Ishikawa (cell line): ENCODE measurements around the gene SCTR.

ENCODE experiments used
- CEBPB ChIP-seq: IDR thresholded peaks from 2 replicates; pipeline ENCODE4 v1.6.1; 2012
- CREB1 ChIP-seq: IDR thresholded peaks from 2 replicates; pipeline ENCODE4 v1.6.1; 2012; ENCODE audit warnings: low read depth
- EGR1 ChIP-seq: IDR thresholded peaks from 2 replicates; pipeline ENCODE4 v1.6.1; 2012
- EP300 ChIP-seq: IDR thresholded peaks from 2 replicates; pipeline ENCODE4 v1.6.1; 2012; ENCODE audit warnings: borderline replicate concordance
- FOXM1 ChIP-seq: IDR thresholded peaks from 2 replicates; pipeline ENCODE4 v1.6.1; 2012; ENCODE audit warnings: low read depth, borderline replicate concordance
- MAX ChIP-seq: IDR thresholded peaks from 2 replicates; pipeline ENCODE4 v1.6.1; 2012
- NFIC ChIP-seq: IDR thresholded peaks from 2 replicates; pipeline ENCODE4 v1.6.1; 2012
- RAD21 ChIP-seq: IDR thresholded peaks from 2 replicates; pipeline ENCODE4 v1.6.1; 2012; ENCODE audit warnings: low read depth
- TAF1 ChIP-seq: IDR thresholded peaks from 2 replicates; pipeline ENCODE4 v1.6.1; 2012; ENCODE audit warnings: low read depth, mild to moderate bottlenecking
- TCF12 ChIP-seq: IDR thresholded peaks from 2 replicates; pipeline ENCODE4 v1.6.1; 2012; ENCODE audit warnings: low read depth
- TEAD4 ChIP-seq: IDR thresholded peaks from 2 replicates; pipeline ENCODE4 v1.6.1; 2012
- YY1 ChIP-seq: IDR thresholded peaks from 2 replicates; pipeline ENCODE4 v1.6.1; 2012; ENCODE audit warnings: low read depth
- ZBTB7A ChIP-seq: IDR thresholded peaks from 2 replicates; pipeline ENCODE4 v1.6.1; 2012; ENCODE audit warnings: low read depth
- TF ChIP-seq, protein P1 (sequence below): IDR thresholded peaks from 2 replicates; pipeline ENCODE4 v1.6.1; 2012; ENCODE audit warnings: low read depth, mild to moderate bottlenecking
- TF ChIP-seq, protein P2 (sequence below): IDR thresholded peaks from 2 replicates; pipeline ENCODE4 v1.6.1; 2012

Gene SCTR

DNA sequence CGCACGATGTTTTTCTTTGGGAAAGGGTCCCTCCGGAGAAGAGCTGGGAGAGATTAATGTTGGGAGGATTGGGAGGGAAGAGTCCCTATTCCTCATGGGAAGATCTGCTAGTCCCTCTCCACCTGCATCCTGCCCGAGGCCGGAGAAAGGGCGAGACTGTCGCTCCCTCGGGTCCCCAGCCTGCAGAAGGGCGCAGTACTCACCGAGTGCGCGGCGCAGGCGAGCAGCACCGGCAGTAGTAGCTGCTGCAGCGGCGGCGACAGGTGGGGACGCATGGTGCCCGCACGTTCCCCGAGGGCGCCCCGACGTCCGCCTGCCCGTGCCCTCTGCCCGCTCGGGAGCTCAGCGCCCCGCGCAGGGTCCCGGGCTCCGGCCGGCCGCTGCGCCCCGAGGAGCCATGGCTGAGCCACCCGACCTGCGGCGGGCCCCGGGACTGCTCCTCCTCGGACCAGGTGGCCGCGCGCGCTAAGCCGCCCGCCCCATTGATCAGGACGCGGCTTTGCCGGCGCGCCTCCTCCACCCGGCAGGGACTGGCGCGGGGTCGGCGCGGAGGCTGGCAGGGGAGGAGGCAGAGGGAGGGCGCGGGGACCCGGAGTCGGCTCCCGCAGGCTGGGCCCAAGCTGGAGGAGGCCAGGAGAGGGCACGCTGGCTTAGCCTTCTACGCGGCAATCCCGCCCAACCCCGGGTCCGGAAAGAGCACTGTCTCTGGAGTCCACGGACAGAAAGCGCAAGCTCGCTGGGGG is at the start of gene SCTR:
Gene SCTR (minus strand): TSS at position 532 of the 743 bp plus-strand sequence. CDS start 257 bp downstream, at position 275.
- TF ChIP-seq MAX (no peak), FOXM1 (no peak), EP300 (no peak), YY1 (no peak), CEBPB (no peak), CREB1 (no peak), NFIC (no peak), EGR1 (no peak), ZBTB7A (no peak), TAF1 (no peak), RAD21 (no peak), TEAD4 (no peak), TCF12 (no peak)
- TF ChIP-seq, protein P1, sequence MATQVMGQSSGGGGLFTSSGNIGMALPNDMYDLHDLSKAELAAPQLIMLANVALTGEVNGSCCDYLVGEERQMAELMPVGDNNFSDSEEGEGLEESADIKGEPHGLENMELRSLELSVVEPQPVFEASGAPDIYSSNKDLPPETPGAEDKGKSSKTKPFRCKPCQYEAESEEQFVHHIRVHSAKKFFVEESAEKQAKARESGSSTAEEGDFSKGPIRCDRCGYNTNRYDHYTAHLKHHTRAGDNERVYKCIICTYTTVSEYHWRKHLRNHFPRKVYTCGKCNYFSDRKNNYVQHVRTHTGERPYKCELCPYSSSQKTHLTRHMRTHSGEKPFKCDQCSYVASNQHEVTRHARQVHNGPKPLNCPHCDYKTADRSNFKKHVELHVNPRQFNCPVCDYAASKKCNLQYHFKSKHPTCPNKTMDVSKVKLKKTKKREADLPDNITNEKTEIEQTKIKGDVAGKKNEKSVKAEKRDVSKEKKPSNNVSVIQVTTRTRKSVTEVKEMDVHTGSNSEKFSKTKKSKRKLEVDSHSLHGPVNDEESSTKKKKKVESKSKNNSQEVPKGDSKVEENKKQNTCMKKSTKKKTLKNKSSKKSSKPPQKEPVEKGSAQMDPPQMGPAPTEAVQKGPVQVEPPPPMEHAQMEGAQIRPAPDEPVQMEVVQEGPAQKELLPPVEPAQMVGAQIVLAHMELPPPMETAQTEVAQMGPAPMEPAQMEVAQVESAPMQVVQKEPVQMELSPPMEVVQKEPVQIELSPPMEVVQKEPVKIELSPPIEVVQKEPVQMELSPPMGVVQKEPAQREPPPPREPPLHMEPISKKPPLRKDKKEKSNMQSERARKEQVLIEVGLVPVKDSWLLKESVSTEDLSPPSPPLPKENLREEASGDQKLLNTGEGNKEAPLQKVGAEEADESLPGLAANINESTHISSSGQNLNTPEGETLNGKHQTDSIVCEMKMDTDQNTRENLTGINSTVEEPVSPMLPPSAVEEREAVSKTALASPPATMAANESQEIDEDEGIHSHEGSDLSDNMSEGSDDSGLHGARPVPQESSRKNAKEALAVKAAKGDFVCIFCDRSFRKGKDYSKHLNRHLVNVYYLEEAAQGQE: no peak
- TF ChIP-seq, protein P2, sequence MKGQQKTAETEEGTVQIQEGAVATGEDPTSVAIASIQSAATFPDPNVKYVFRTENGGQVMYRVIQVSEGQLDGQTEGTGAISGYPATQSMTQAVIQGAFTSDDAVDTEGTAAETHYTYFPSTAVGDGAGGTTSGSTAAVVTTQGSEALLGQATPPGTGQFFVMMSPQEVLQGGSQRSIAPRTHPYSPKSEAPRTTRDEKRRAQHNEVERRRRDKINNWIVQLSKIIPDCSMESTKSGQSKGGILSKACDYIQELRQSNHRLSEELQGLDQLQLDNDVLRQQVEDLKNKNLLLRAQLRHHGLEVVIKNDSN: no peak

DNA sequence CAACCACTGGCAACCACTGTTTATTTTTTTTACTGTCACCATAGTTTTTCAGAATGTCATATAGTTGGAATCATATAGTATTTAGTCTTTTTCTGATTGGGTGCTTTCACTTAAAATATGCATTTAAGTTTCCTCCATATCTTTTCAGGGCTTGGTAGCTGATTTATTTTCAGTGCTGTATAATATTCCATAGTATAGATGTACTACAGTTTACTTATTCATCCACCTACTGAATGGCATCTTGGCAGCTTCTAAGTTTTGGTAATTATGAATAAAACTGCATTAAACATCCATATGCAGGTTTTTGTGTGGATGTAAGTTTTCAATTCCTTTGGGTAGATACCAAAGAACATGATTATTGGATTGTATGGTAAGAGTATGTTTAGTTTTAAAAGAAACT is 43.0 kb upstream of the SCTR start:
- TF ChIP-seq MAX (no peak), NFIC (no peak), YY1 (no peak), CEBPB (no peak), CREB1 (no peak), EGR1 (no peak), TEAD4 (no peak), EP300 (no peak)
- TF ChIP-seq, protein P1: no peak
- TF ChIP-seq, protein P2: no peak

- TF ChIP-seq MAX (no peak), ZBTB7A (no peak), YY1 (no peak), FOXM1 (no peak), NFIC (no peak), TCF12 (no peak), CEBPB (no peak), RAD21 (no peak), TAF1 (no peak), EP300 (no peak), TEAD4 (no peak), CREB1 (no peak)
- TF ChIP-seq, protein P2: no peak
- TF ChIP-seq, protein P1: no peak
Observed at GRCh38 chr2:119565481-119565880, 41.2 kb upstream of the SCTR start.
